IPS DF 6.9 (cell line): Measurements from ENCODE around the gene SLC35F3.

Source experiments
- DNase-seq: peaks from one replicate; pipeline ENCODE4 v3.0.0-alpha.2; 2013; ENCODE audit warnings: low read depth, low spot score
- H3K27ac ChIP-seq: one replicate; pipeline ENCODE4 v1.5.1; 2013; ENCODE audit warnings: low read length, control low read depth
- H3K27me3 ChIP-seq: 2 replicates; pipeline ENCODE4 v1.6.1; 2013; ENCODE audit warnings: mild to moderate bottlenecking, low read length; ENCODE audit not compliant: control insufficient read depth, insufficient read depth
- H3K36me3 ChIP-seq: 2 replicates; pipeline ENCODE4 v1.6.1; 2013; ENCODE audit warnings: low read length; ENCODE audit not compliant: control insufficient read depth, insufficient read depth
- H3K4me1 ChIP-seq: 2 replicates; pipeline ENCODE4 v1.6.1; 2013; ENCODE audit warnings: low read length; ENCODE audit not compliant: control insufficient read depth, insufficient read depth
- H3K4me3 ChIP-seq: 2 replicates; pipeline ENCODE4 v1.5.1; 2013; ENCODE audit warnings: mild to moderate bottlenecking, low read length
- H3K9me3 ChIP-seq: 2 replicates; pipeline ENCODE4 v1.6.1; 2013; ENCODE audit warnings: low read length, inconsistent platforms; ENCODE audit not compliant: control insufficient read depth, insufficient read depth
- WGBS: extraction: QIAGEN DNeasy Blood & Tissue Kit; methylation state at CpG from one replicate; pipeline ENCODE4 v1.1.7; 2013; ENCODE audit warnings: mixed read lengths, missing lambda C conversion rate; ENCODE audit not compliant: insufficient read length, insufficient coverage; 5-methylcytosine and 5-hydroxymethylcytosine counted together

The SLC35F3 gene

DNA sequence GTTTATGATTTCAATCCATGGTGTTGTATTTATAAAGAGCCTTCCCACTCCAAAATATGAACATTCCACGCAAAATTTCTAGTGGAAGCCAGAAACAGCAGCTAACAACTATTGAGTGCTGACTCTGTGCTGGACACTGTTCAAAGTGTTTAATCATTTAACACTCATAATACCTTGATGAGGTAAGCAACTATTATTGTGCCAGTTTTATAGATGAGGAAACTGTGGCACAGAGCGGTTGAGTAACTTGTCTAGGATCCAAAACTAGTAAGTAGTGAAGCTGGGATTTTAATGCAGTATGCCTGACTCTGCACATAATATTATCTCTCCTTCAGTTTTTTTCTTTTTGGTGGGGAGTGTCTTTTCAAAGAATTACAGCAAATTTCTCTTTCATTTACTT lies 228.3 kb downstream of the SLC35F3 start:
- Histone ChIP-seq H3K36me3 (no peaks in the 10 kb centered on the region), H3K4me1 (no peaks in the 10 kb centered on the region; the same call in 1 of the 2 replicates), H3K4me3 (no peak overlapping the region), H3K27me3 (no peaks in the 10 kb centered on the region), H3K27ac (no peak overlapping the region), H3K9me3 (no peaks in the 10 kb centered on the region)
- no CpG with 5 or more reads among the region's 2 CpGs for WGBS
- DNase-seq: no peak

DNA sequence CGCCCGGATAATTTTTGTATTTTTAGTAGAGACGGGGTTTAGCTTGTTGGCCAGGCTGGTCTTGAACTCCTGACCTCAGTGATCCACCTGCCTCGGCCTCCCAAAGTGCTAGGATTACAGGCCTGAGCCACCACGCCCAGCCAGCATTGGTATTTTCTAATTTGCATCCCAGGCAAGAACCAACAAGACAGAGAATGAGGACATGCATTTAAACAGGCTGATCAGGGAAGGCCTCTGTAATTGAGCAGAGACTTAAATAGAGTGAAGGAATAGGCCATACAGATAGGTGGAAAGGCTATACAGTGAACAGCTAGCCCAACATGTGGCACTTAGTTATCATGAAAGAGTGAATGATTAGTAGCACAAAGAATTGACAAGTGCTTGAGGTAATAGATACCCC lies 230.4 kb downstream of the SLC35F3 start:
- no CpG with 5 or more reads among the region's 5 CpGs for WGBS
- H3K4me1 ChIP-seq: no peaks in the 10 kb centered on the region
- DNase-seq: no peak
- no peak overlapping the region for H3K27ac ChIP-seq
- no peak overlapping the region for H3K4me3 ChIP-seq
- no peaks in the 10 kb centered on the region for H3K27me3 ChIP-seq
- H3K9me3 ChIP-seq: no peaks in the 10 kb centered on the region
- H3K36me3 ChIP-seq: no peaks in the 10 kb centered on the region

DNA sequence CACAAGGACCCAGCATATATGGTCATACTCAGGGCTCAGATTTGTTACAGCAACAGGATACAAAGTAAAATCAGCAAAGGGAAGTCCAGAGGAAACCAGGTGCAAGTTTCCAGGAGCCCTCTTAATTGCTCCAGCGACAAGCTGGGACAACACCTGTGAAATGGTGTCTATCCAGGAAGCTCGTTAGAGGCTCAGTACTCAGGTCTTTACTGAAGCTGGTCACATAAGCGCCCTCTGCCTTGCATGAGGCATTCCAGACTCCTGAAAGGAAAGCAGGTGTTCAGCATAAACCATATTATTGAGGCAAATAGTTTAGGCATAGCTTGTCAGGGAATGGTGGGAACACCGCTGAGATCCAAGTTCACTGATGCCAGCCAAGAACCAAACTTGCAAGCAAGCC lies 231.0 kb downstream of the SLC35F3 start:
- no peak overlapping the region for H3K4me3 ChIP-seq
- no peaks in the 10 kb centered on the region for H3K4me1 ChIP-seq
- no peaks in the 10 kb centered on the region for H3K27me3 ChIP-seq
- DNase-seq: no peak
- no peak overlapping the region for H3K27ac ChIP-seq
- H3K36me3 ChIP-seq: no peaks in the 10 kb centered on the region
- H3K9me3 ChIP-seq: no peaks in the 10 kb centered on the region
- no CpG with 5 or more reads among the region's 4 CpGs for WGBS

DNA sequence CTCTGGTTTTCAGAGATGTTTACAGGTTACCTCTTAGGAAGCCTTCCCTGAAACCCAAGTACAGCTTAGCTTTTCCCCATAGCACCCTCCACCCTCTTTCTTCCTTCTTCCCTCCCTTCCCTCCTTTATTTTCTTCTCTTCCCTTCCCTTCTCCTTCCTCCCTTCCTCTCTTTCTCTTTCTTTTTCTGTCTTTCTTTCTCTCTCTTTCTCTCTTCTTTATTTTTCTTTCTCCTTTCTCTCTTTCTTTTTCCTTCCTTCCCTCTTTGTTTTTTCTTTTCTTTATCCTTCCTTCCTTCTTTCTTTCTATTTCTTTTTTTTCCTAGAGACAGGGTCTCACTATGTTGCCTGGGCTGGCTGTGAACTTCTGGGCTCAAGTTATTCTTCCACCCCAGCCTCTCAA lies 231.6 kb downstream of the SLC35F3 start:
- H3K27ac ChIP-seq: no peak overlapping the region
- no peaks in the 10 kb centered on the region for H3K36me3 ChIP-seq
- no peaks in the 10 kb centered on the region for H3K27me3 ChIP-seq
- no peaks in the 10 kb centered on the region for H3K9me3 ChIP-seq
- H3K4me1 ChIP-seq: no peaks in the 10 kb centered on the region
- H3K4me3 ChIP-seq: no peak overlapping the region
- DNase-seq: no peak

DNA sequence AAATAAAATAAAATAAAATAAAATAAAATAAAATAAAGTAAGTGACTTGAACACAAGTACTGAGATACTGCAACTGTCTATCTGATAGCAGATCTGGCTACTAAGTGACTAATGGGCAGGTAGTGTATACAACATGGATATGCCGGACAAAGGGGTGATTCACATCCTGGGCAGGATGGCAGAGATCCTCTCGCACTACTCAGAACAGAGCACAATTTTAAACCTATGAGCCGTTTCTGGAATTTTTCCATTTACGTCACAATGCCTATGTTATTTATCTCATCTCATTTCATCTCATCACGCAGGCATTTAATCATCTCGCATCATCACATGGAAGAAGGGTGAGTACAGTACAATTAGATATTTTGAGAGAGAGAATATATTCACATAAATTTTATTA lies 235.5 kb downstream of the SLC35F3 start:
- Histone ChIP-seq H3K4me1 (no peaks in the 10 kb centered on the region), H3K27ac (no peak overlapping the region), H3K4me3 (no peak overlapping the region), H3K9me3 (no peaks in the 10 kb centered on the region), H3K36me3 (no peaks in the 10 kb centered on the region), H3K27me3 (no peaks in the 10 kb centered on the region)
- WGBS: no CpG with 5 or more reads among the region's 6 CpGs
- DNase-seq: no peak

DNA sequence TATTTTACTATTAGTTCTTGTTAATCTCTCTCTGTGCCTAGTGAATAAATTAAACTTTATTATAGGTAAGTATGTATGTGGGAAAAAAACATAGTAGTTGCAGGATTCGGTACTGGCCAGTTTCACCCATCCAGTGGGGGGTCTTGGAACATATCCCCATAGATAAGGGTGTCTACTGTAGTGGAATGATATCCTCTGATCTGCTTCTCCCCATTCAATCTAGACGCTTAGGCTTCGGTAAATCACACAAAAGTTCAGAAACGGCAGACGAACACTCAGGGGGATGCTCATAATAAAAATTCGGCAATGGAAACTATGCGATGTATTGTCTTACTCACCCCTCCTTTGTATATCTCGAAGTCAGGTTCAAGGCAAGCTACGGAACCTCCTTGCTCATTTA lies 235.9 kb downstream of the SLC35F3 start:
- DNase-seq: no peak
- Histone ChIP-seq H3K27me3 (no peaks in the 10 kb centered on the region), H3K27ac (no peak overlapping the region), H3K9me3 (no peaks in the 10 kb centered on the region), H3K4me1 (no peaks in the 10 kb centered on the region), H3K36me3 (no peaks in the 10 kb centered on the region), H3K4me3 (no peak overlapping the region)
- WGBS: no CpG with 5 or more reads among the region's 9 CpGs

DNA sequence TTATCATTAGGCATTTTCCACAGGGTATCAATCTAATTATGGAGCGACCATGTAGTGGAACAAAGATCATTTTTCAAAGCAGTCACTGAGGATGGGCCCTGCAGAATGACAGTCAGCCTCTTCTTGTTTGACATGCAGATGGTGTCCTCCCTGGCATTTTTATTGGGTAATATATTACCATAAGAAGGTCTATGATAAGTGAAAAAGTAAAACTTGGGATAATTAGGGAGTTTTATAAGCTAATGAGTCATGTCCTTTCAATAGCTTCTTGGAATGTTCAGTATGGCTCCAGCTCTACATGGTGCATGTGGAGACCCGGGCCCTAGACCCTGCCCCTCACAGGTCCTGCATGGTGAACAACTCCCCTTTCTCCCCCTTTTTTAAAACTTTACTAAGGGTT lies 236.5 kb downstream of the SLC35F3 start:
- Histone ChIP-seq H3K36me3 (no peaks in the 10 kb centered on the region), H3K4me3 (no peak overlapping the region), H3K4me1 (no peaks in the 10 kb centered on the region), H3K9me3 (no peaks in the 10 kb centered on the region), H3K27ac (no peak overlapping the region), H3K27me3 (no peaks in the 10 kb centered on the region)
- WGBS: no CpG with 5 or more reads among the region's 2 CpGs
- DNase-seq: no peak

DNA sequence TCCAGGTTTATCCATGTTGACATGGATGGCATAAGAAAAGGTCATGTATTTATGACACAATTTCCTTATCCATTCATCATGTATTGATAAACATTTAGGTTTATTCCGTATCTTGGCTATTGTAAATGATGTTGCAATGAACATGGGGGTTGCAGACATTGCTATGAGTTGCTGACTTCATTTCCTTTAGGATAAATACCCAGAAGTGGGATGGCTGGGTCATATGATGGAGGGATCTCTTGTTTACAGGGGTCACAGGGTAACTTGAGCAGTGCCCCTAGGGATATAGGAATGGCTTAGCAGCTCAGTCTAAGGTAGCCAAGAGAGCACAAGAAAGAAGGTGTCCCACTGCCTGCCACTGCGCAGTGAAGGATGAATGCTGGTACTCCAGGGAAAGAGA lies 239.2 kb downstream of the SLC35F3 start:
- Histone ChIP-seq H3K36me3 (no peaks in the 10 kb centered on the region), H3K27me3 (no peaks in the 10 kb centered on the region), H3K4me3 (no peak overlapping the region), H3K4me1 (no peaks in the 10 kb centered on the region), H3K9me3 (no peaks in the 10 kb centered on the region), H3K27ac (no peak overlapping the region)
- no CpG with 5 or more reads among the region's 2 CpGs for WGBS
- no peak for DNase-seq

DNA sequence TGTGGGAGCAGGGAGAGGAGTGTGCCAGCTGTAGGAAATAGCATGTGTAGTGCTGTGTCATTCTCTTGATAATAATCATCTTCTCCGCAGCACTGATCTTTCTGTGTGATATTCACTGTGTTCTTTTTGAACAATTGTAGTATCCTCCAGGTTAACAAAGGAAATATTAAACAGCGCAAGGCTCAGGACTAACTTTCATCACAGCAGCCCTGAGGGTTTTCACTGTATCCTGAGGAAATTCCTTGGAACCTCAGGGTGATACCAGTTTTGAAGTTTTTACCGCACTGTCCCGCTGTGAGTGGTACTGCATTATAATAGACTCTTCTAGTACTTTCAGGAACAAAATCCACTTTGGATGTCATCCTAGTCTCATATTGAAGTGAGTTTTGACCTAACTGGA lies 240.4 kb downstream of the SLC35F3 start:
- Histone ChIP-seq H3K4me1 (no peaks in the 10 kb centered on the region), H3K27ac (no peak overlapping the region), H3K27me3 (no peaks in the 10 kb centered on the region), H3K4me3 (no peak overlapping the region), H3K9me3 (no peaks in the 10 kb centered on the region), H3K36me3 (no peaks in the 10 kb centered on the region)
- no peak for DNase-seq
- no CpG with 5 or more reads among the region's 4 CpGs for WGBS

DNA sequence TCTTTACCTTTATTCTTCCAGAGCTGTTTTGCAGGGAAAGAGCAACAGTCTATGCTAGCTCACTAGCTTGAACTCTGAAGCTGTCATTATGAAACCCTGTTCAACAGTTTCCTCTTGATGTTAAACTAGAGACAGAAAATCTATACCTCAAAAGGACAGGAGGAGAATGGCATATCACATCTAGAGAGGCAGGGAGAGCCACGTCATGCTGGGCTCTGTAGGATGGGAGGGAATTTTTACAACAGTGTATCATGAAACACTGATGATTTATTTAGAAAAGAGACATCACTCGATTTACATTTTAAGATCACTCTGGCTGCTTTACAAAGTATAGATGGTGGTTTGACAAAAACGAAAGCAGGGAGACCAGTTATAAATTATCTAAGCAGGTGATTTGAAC lies 243.9 kb downstream of the SLC35F3 start:
- Histone ChIP-seq H3K9me3 (no peaks in the 10 kb centered on the region), H3K27ac (no peak overlapping the region), H3K4me3 (no peak overlapping the region), H3K36me3 (no peaks in the 10 kb centered on the region), H3K4me1 (no peaks in the 10 kb centered on the region; the same call in 1 of the 2 replicates), H3K27me3 (no peaks in the 10 kb centered on the region)
- DNase-seq: no peak
- no CpG with 5 or more reads among the region's 3 CpGs for WGBS

DNA sequence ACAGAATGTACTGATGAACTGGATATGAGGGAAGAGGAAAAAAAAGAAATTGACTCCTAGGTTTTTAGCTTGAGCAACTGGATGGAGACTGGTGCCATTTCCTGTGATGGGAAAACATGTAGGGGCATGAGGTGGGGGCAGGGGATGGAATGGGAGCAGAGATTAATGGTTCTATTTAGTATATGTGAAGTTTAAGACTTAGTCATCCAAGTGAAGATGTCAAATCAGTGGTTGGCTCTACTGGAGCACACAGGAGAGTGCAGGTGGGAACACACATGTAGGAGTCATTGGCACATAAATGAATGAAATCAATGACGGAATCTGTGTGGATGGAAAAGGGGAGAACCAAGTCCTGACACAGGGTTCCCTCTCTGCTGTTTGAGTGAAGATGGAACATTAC lies 244.3 kb downstream of the SLC35F3 start:
- no CpG with 5 or more reads among the region's 1 CpG for WGBS
- Histone ChIP-seq H3K4me1 (no peaks in the 10 kb centered on the region; the same call in 1 of the 2 replicates), H3K27ac (no peak overlapping the region), H3K27me3 (no peaks in the 10 kb centered on the region), H3K4me3 (no peak overlapping the region), H3K9me3 (no peaks in the 10 kb centered on the region), H3K36me3 (no peaks in the 10 kb centered on the region)
- no peak for DNase-seq
